BE2C (cell line): ENCODE results near the gene FUT2.

Source experiments
- DNase-seq: peaks from one replicate; pipeline ENCODE4 v3.0.0-alpha.2; 2020
- H3K27me3 ChIP-seq: fragments of 250-450 bp; sonication (Bioruptor Pico); 2 replicates; pipeline ENCODE4 v1.5.1; 2020; ENCODE audit warnings: mild to moderate bottlenecking
- H3K36me3 ChIP-seq: fragments of 250-450 bp; sonication (Bioruptor Pico); 2 replicates; pipeline ENCODE4 v1.5.1; 2020; ENCODE audit warnings: mild to moderate bottlenecking
- H3K4me1 ChIP-seq: fragments of 250-450 bp; sonication (Bioruptor Pico); 2 replicates; pipeline ENCODE4 v1.5.1; 2020
- H3K4me3 ChIP-seq: 2 replicates; pipeline ENCODE4 v1.5.1; 2011; ENCODE audit warnings: low read depth, low read length
- H3K9me3 ChIP-seq: fragments of 250-450 bp; sonication (Bioruptor Pico); 2 replicates; pipeline ENCODE4 v1.5.1; 2020
- TF ChIP-seq, protein P1 (sequence below): IDR thresholded peaks from 2 replicates; pipeline ENCODE4 v1.5.1; 2012; ENCODE audit warnings: mild to moderate bottlenecking, low read depth, low read length

Gene FUT2

DNA sequence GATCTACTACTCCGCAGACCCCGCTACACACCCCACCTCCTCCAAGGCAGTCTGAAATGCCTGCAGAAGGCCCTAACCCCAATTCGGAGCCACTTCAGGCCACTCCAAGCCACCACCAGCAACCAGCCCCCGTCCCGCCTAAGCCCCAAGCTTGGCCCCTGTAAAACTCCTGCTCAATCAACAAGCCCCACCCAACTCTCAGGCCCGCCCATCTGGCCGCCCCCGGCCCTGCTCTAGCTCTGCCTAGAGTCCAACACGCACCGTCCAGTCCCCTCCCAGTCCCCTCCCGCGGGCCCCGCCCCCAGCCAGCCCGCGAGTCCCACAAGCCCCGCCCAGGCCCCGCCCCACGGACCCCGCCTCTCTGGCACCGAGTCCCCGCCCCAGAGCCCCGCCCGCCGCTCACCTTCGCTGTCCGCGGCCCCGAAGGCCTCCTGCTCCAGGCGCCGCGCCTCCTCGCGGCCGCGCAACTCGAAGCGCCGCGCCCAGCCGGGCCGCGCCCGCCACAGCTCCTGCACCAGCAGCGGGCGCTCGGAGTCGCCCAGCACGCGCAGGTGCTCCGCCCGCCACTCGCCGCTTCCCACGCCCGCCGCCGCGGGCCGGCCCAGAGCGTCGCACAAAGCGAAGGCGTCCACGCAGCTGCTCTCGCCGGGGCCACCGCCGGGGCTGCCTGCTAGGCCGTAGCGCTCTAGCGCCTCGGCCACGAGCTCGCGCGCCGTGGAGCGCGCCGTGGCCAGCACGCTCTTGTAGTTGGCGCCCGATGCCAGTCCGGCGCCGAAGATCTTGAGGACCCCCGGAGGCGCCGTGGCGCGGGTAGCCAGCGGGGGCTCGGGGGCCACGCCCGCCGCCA is 43.0 kb downstream of the FUT2 start:
- Histone ChIP-seq H3K36me3 (no peaks in the 10 kb centered on the region), H3K27me3 (peaks cover 5% of the 10 kb centered on the region), H3K4me3 (peak overlapping the region; percentile 51)

DNA sequence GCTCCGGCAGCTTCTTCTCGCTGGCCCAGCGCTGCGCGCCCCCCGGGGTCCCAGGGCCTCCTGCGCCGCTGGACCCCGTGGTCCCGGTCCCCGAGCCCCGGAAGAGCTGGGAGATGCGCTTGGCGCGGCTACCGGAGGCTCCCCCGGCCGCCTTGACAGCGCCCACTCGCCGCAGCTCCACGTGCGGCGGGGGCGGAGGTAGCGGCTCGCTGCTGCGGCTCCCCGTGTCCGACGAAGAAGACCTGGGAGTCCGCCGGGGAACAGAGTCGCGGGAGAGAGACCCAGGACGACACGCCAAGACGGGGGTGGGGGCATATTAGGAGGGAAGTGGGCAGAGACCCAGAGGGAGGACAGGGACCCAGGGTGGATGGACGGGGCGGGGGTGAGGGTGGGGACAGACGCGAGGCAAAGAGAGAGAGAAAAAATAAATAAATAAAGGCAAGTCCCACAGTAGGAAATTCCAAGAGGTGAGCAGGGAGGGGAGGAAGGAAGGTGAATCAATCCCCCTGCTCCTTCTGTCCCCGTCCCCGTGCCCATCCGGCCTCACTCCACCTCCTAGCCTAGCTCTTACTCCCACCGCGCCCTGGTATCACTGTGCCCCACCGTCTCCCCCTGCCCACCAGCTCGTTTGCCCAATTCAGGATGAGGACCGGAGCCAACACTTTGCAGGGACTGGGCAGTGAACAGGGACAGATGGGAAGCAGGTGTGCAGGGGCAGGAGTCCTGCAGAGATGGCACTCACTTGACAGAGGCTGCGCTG is 43.8 kb downstream of the FUT2 start:
- Histone ChIP-seq H3K36me3 (no peaks in the 10 kb centered on the region), H3K9me3 (no peaks in the 10 kb centered on the region), H3K27me3 (peaks cover 5% of the 10 kb centered on the region), H3K4me3 (peak overlapping the region; percentile 51), H3K4me1 (peaks cover 7% of the 10 kb centered on the region; the same call in 1 of the 2 replicates)
- TF ChIP-seq, protein P1, sequence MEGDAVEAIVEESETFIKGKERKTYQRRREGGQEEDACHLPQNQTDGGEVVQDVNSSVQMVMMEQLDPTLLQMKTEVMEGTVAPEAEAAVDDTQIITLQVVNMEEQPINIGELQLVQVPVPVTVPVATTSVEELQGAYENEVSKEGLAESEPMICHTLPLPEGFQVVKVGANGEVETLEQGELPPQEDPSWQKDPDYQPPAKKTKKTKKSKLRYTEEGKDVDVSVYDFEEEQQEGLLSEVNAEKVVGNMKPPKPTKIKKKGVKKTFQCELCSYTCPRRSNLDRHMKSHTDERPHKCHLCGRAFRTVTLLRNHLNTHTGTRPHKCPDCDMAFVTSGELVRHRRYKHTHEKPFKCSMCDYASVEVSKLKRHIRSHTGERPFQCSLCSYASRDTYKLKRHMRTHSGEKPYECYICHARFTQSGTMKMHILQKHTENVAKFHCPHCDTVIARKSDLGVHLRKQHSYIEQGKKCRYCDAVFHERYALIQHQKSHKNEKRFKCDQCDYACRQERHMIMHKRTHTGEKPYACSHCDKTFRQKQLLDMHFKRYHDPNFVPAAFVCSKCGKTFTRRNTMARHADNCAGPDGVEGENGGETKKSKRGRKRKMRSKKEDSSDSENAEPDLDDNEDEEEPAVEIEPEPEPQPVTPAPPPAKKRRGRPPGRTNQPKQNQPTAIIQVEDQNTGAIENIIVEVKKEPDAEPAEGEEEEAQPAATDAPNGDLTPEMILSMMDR = no peak
- DNase-seq = no peak

More for the DNA sequence above, 43.0 kb downstream of the FUT2 start:
- TF ChIP-seq, protein P1 = peak; percentile 17
- Histone ChIP-seq H3K9me3 (no peaks in the 10 kb centered on the region), H3K4me1 (peaks cover 7% of the 10 kb centered on the region; the same call in 1 of the 2 replicates)
- peak; percentile 100 for DNase-seq

DNA sequence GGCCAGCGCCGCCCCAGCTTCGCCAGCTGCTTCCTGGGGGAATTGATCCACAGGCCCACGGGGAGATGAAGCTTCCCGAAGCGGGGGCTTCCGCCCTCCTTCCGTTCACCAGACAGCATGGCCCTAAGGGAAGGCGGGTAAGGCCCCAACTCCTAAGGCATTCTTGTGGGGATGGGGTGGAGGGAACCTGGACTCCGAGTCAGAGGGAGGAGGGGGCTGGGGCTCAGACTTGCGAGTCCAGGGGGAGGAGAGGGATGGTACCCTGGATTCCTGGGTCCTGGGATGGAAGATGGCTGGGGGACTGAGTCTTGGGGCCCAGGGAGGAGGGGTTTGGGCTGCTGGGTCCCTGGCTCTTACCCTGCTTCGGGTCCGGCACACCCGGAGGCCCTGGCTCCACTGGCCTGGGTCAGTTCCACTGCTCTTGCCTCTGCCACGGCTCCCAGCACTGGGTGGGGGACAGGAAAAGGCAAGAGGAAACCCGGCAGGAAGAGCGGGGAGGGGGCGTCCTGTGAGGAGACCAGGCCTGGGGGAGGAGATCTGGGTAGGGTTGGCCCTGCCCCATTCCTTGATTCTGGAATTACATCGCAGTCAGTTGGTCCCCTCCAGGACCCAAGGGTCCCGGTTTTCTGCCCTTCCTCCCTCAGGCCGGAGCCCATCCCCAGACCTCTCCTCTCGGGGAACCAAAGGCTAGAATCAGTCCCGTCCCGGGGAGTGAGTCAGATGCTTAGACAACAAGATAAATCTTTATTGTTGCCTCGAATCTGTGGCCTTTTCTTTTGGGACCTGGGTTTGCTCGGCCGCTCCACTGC is 44.6 kb downstream of the FUT2 start, which contains the start of gene RASIP1:
Gene RASIP1, minus strand, starts transcription at position 447 of the 809 bp plus-strand sequence. Its CDS starts 328 bp downstream, at position 119.
- TF ChIP-seq, protein P1 = no peak
- no peak for DNase-seq
- H3K4me3 ChIP-seq = peak within 1 kb of the TSS; percentile 51
- peaks cover 5% of the 10 kb centered on the region for H3K27me3 ChIP-seq
- no peaks in the 10 kb centered on the region for H3K36me3 ChIP-seq
- H3K4me1 ChIP-seq = peaks cover 7% of the 10 kb centered on the region; the same call in 1 of the 2 replicates
- H3K9me3 ChIP-seq = no peaks in the 10 kb centered on the region

DNA sequence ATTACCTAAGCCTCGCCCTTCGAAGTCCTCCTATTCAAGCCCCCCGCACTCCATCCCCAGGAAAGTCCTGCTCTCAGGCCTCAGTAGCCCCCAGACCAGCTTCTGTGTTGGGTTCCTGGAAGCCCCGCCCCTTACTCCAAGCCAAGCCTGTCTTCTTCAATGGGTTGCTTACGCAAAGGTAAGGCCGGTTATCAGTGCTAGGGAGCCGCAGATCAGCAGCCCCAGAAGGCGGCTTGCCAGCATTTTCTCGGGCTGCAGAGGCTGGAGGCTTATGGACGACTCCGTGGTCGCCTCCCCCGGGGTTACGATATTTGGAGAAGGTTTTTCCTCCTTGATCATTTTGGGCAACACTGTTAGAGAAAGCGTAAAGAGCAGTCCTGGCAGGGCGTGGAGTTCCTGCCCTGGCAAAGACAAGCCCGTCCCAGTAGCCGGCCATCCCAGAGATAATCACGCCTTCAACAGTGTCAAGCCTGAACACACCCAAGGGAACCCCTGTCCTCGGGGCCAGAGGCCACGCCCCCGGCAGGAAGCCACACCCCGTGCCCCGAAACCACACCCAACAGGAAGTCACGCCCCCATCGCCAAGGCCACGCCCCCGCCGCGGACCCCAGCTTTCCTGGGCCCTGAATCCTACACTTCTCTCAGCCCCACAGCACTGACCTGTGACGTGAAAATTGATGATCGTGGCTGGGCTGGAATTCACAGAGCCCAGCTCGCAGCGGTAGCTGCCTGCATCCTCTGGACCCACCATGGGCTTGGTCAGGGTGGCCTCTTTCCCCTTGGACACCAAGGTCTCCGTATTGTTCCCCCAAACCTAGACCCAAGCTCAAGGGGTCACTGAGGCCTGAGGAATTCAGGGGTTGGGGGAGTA is 45.6 kb downstream of the FUT2 start:
- peaks cover 5% of the 10 kb centered on the region for H3K27me3 ChIP-seq
- H3K4me3 ChIP-seq = no peak overlapping the region
- peak; percentile 75 for DNase-seq
- H3K9me3 ChIP-seq = no peaks in the 10 kb centered on the region
- peaks cover 7% of the 10 kb centered on the region; the same call in 1 of the 2 replicates for H3K4me1 ChIP-seq
- H3K36me3 ChIP-seq = no peaks in the 10 kb centered on the region
- TF ChIP-seq, protein P1 = no peak

DNA sequence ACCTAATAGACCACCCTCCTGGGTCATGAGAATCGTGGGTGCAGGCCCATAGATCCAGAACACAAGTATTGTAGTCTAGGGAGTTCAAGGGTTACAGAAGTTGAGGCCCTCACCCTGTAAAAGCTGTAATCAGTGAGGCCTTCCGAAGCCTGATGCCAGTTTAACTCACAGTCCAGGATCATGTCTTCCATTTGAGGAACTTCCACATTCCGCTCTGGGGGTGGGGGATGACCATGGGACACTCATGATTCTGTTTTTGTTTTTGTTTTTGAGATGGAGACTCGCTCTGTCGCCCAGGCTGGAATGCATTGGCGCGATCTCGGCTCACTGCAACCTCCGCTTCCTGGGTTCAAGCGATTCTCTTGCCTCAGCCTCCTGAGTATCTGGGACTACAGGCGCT is 46.3 kb downstream of the FUT2 start:
- no peak overlapping the region for H3K4me3 ChIP-seq

More for the DNA sequence above, 46.3 kb downstream of the FUT2 start:
- TF ChIP-seq, protein P1 = no peak
- Histone ChIP-seq H3K9me3 (no peaks in the 10 kb centered on the region), H3K4me1 (peaks cover 7% of the 10 kb centered on the region; the same call in 1 of the 2 replicates), H3K36me3 (no peaks in the 10 kb centered on the region), H3K27me3 (peaks cover 5% of the 10 kb centered on the region)
- DNase-seq = no peak
